ENCODE data around the gene BFSP1.

The BFSP1 gene

GRCh38 chr20:17498641-17499040 lies 32.5 kb downstream of the BFSP1 start:
- no CpG with 5 or more reads among the region's 13 CpGs for WGBS (ENCODE audit: insufficient coverage, insufficient read length)
- H3K4me3 ChIP-seq (ENCODE audit: low read length) = no peak overlapping the region
- no peaks in the 10 kb centered on the region for H3K4me1 ChIP-seq (ENCODE audit: control insufficient read depth, insufficient read depth, low read length)
- no peaks in the 10 kb centered on the region for H3K27me3 ChIP-seq (ENCODE audit: control insufficient read depth, insufficient read depth, low read length)
- H3K9me3 ChIP-seq (ENCODE audit: control insufficient read depth, insufficient read depth, low read length) = no peaks in the 10 kb centered on the region
- no peak for DNase-seq (ENCODE audit: low read depth, low spot score)
- no peaks in the 10 kb centered on the region for H3K36me3 ChIP-seq (ENCODE audit: control insufficient read depth, insufficient read depth, low read length)
- H3K27ac ChIP-seq (ENCODE audit: low read length) = no peak overlapping the region

GRCh38 chr20:17497821-17498580 lies 33.2 kb downstream of the BFSP1 start:
- no peak overlapping the region for H3K27ac ChIP-seq (ENCODE audit: low read length)
- H3K4me1 ChIP-seq (ENCODE audit: control insufficient read depth, insufficient read depth, low read length) = no peaks in the 10 kb centered on the region
- no peak overlapping the region for H3K4me3 ChIP-seq (ENCODE audit: low read length)
- no peaks in the 10 kb centered on the region for H3K36me3 ChIP-seq (ENCODE audit: control insufficient read depth, insufficient read depth, low read length)
- H3K9me3 ChIP-seq (ENCODE audit: control insufficient read depth, insufficient read depth, low read length) = no peaks in the 10 kb centered on the region
- WGBS (ENCODE audit: insufficient coverage, insufficient read length) = no CpG with 5 or more reads among the region's 11 CpGs
- DNase-seq (ENCODE audit: low read depth, low spot score) = no peak
- no peaks in the 10 kb centered on the region for H3K27me3 ChIP-seq (ENCODE audit: control insufficient read depth, insufficient read depth, low read length)

- Histone ChIP-seq H3K36me3 (ENCODE audit: control insufficient read depth, insufficient read depth, low read length) (no peaks in the 10 kb centered on the region), H3K27me3 (ENCODE audit: control insufficient read depth, insufficient read depth, low read length) (no peaks in the 10 kb centered on the region), H3K9me3 (ENCODE audit: control insufficient read depth, insufficient read depth, low read length) (no peaks in the 10 kb centered on the region), H3K27ac (ENCODE audit: low read length) (no peak overlapping the region), H3K4me3 (ENCODE audit: low read length) (no peak overlapping the region), H3K4me1 (ENCODE audit: control insufficient read depth, insufficient read depth, low read length) (no peaks in the 10 kb centered on the region)
- no peak for DNase-seq (ENCODE audit: low read depth, low spot score)
- WGBS (ENCODE audit: insufficient coverage, insufficient read length) = no CpG with 5 or more reads among the region's 9 CpGs
These were observed 35.4 kb downstream of the BFSP1 start for GRCh38 chr20:17495826-17496225.

- no peaks in the 10 kb centered on the region for H3K36me3 ChIP-seq (ENCODE audit: control insufficient read depth, insufficient read depth, low read length)
- no peak for DNase-seq (ENCODE audit: low read depth, low spot score)
- no peaks in the 10 kb centered on the region for H3K9me3 ChIP-seq (ENCODE audit: control insufficient read depth, insufficient read depth, low read length)
- H3K4me1 ChIP-seq (ENCODE audit: control insufficient read depth, insufficient read depth, low read length) = no peaks in the 10 kb centered on the region
- no peak overlapping the region for H3K27ac ChIP-seq (ENCODE audit: low read length)
- no peaks in the 10 kb centered on the region for H3K27me3 ChIP-seq (ENCODE audit: control insufficient read depth, insufficient read depth, low read length)
- WGBS (ENCODE audit: insufficient coverage, insufficient read length) = no CpG with 5 or more reads among the region's 7 CpGs
- H3K4me3 ChIP-seq (ENCODE audit: low read length) = no peak overlapping the region
These were observed 37.0 kb downstream of the BFSP1 start for GRCh38 chr20:17494201-17494600.

- Histone ChIP-seq H3K27ac (ENCODE audit: low read length) (no peak overlapping the region), H3K27me3 (ENCODE audit: control insufficient read depth, insufficient read depth, low read length) (no peaks in the 10 kb centered on the region), H3K4me1 (ENCODE audit: control insufficient read depth, insufficient read depth, low read length) (no peaks in the 10 kb centered on the region), H3K4me3 (ENCODE audit: low read length) (no peak overlapping the region), H3K36me3 (ENCODE audit: control insufficient read depth, insufficient read depth, low read length) (no peaks in the 10 kb centered on the region), H3K9me3 (ENCODE audit: control insufficient read depth, insufficient read depth, low read length) (no peaks in the 10 kb centered on the region)
- DNase-seq (ENCODE audit: low read depth, low spot score) = no peak
- WGBS (ENCODE audit: insufficient coverage, insufficient read length) = no CpG with 5 or more reads among the region's 2 CpGs
These were observed 38.0 kb downstream of the BFSP1 start for GRCh38 chr20:17493173-17493572.

GRCh38 chr20:17491488-17491887 lies 39.7 kb downstream of the BFSP1 start:
- H3K36me3 ChIP-seq (ENCODE audit: control insufficient read depth, insufficient read depth, low read length) = no peaks in the 10 kb centered on the region
- no CpG with 5 or more reads among the region's 4 CpGs for WGBS (ENCODE audit: insufficient coverage, insufficient read length)
- no peak overlapping the region for H3K4me3 ChIP-seq (ENCODE audit: low read length)
- no peaks in the 10 kb centered on the region for H3K9me3 ChIP-seq (ENCODE audit: control insufficient read depth, insufficient read depth, low read length)
- no peaks in the 10 kb centered on the region for H3K27me3 ChIP-seq (ENCODE audit: control insufficient read depth, insufficient read depth, low read length)
- H3K27ac ChIP-seq (ENCODE audit: low read length) = no peak overlapping the region
- no peaks in the 10 kb centered on the region for H3K4me1 ChIP-seq (ENCODE audit: control insufficient read depth, insufficient read depth, low read length)
- no peak for DNase-seq (ENCODE audit: low read depth, low spot score)

GRCh38 chr20:17491041-17491440 lies 40.1 kb downstream of the BFSP1 start:
- Histone ChIP-seq H3K36me3 (ENCODE audit: control insufficient read depth, insufficient read depth, low read length) (no peaks in the 10 kb centered on the region), H3K27me3 (ENCODE audit: control insufficient read depth, insufficient read depth, low read length) (no peaks in the 10 kb centered on the region), H3K4me1 (ENCODE audit: control insufficient read depth, insufficient read depth, low read length) (no peaks in the 10 kb centered on the region), H3K27ac (ENCODE audit: low read length) (no peak overlapping the region), H3K9me3 (ENCODE audit: control insufficient read depth, insufficient read depth, low read length) (no peaks in the 10 kb centered on the region), H3K4me3 (ENCODE audit: low read length) (no peak overlapping the region)
- no CpG with 5 or more reads among the region's 11 CpGs for WGBS (ENCODE audit: insufficient coverage, insufficient read length)
- DNase-seq (ENCODE audit: low read depth, low spot score) = no peak

- H3K36me3 ChIP-seq (ENCODE audit: control insufficient read depth, insufficient read depth, low read length) = no peaks in the 10 kb centered on the region
- WGBS (ENCODE audit: insufficient coverage, insufficient read length) = no CpG with 5 or more reads among the region's 7 CpGs
- no peak for DNase-seq (ENCODE audit: low read depth, low spot score)
These were observed 40.7 kb downstream of the BFSP1 start for GRCh38 chr20:17490501-17490900.

GRCh38 chr20:17488916-17489600 lies 42.1 kb downstream of the BFSP1 start:
- no peaks in the 10 kb centered on the region for H3K4me1 ChIP-seq (ENCODE audit: control insufficient read depth, insufficient read depth, low read length)
- DNase-seq (ENCODE audit: low read depth, low spot score) = no peak
- WGBS (ENCODE audit: insufficient coverage, insufficient read length) = no CpG with 5 or more reads among the region's 9 CpGs
- H3K27me3 ChIP-seq (ENCODE audit: control insufficient read depth, insufficient read depth, low read length) = no peaks in the 10 kb centered on the region
- H3K9me3 ChIP-seq (ENCODE audit: control insufficient read depth, insufficient read depth, low read length) = no peaks in the 10 kb centered on the region
- H3K36me3 ChIP-seq (ENCODE audit: control insufficient read depth, insufficient read depth, low read length) = no peaks in the 10 kb centered on the region
- no peak overlapping the region for H3K27ac ChIP-seq (ENCODE audit: low read length)
- H3K4me3 ChIP-seq (ENCODE audit: low read length) = no peak overlapping the region

More at GRCh38 chr20:17490501-17490900, 40.7 kb downstream of the BFSP1 start:
- Histone ChIP-seq H3K4me1 (ENCODE audit: control insufficient read depth, insufficient read depth, low read length) (no peaks in the 10 kb centered on the region), H3K27ac (ENCODE audit: low read length) (no peak overlapping the region), H3K27me3 (ENCODE audit: control insufficient read depth, insufficient read depth, low read length) (no peaks in the 10 kb centered on the region), H3K4me3 (ENCODE audit: low read length) (no peak overlapping the region), H3K9me3 (ENCODE audit: control insufficient read depth, insufficient read depth, low read length) (no peaks in the 10 kb centered on the region)

GRCh38 chr20:17485017-17485416 lies 46.2 kb downstream of the BFSP1 start:
- DNase-seq (ENCODE audit: low read depth, low spot score) = no peak
- no peaks in the 10 kb centered on the region for H3K9me3 ChIP-seq (ENCODE audit: control insufficient read depth, insufficient read depth, low read length)
- H3K27ac ChIP-seq (ENCODE audit: low read length) = no peak overlapping the region
- H3K36me3 ChIP-seq (ENCODE audit: control insufficient read depth, insufficient read depth, low read length) = no peaks in the 10 kb centered on the region
- H3K27me3 ChIP-seq (ENCODE audit: control insufficient read depth, insufficient read depth, low read length) = no peaks in the 10 kb centered on the region
- no CpG with 5 or more reads among the region's 2 CpGs for WGBS (ENCODE audit: insufficient coverage, insufficient read length)
- H3K4me1 ChIP-seq (ENCODE audit: control insufficient read depth, insufficient read depth, low read length) = no peaks in the 10 kb centered on the region
- H3K4me3 ChIP-seq (ENCODE audit: low read length) = no peak overlapping the region

- no peak overlapping the region for H3K27ac ChIP-seq (ENCODE audit: low read length)
- H3K36me3 ChIP-seq (ENCODE audit: control insufficient read depth, insufficient read depth, low read length) = no peaks in the 10 kb centered on the region
- no peaks in the 10 kb centered on the region for H3K9me3 ChIP-seq (ENCODE audit: control insufficient read depth, insufficient read depth, low read length)
- H3K4me3 ChIP-seq (ENCODE audit: low read length) = no peak overlapping the region
- H3K4me1 ChIP-seq (ENCODE audit: control insufficient read depth, insufficient read depth, low read length) = no peaks in the 10 kb centered on the region
- DNase-seq (ENCODE audit: low read depth, low spot score) = no peak
- H3K27me3 ChIP-seq (ENCODE audit: control insufficient read depth, insufficient read depth, low read length) = no peaks in the 10 kb centered on the region
- WGBS (ENCODE audit: insufficient coverage, insufficient read length) = no CpG with 5 or more reads among the region's 5 CpGs
These were observed 48.6 kb downstream of the BFSP1 start for GRCh38 chr20:17482536-17482935.

Measured in iPS DF 6.9 (cell line).